NCI-H748 treated with DMSO at 0.1 percent for 48 hours (cell line): ENCODE measurements around the gene CACNA1H.

Experiments
- DNase-seq: peaks from one replicate; lab custom pipeline; 2025; lab: John Stamatoyannopoulos, UW

Gene CACNA1H

GRCh38 chr16:1152651-1153259 is at the start of gene CACNA1H:
TSS of gene CACNA1H (plus strand) at chr16:1153106. CDS start at chr16:1153738, 632 bp downstream.
- no peak for DNase-seq

- DNase-seq, result no peak
These were observed 49.3 kb upstream of the CACNA1H start for GRCh38 chr16:1103636-1103980.

GRCh38 chr16:1105888-1106620 is 46.9 kb upstream of the CACNA1H start:
- peak; percentile 2 for DNase-seq

GRCh38 chr16:1106659-1107058 is 46.2 kb upstream of the CACNA1H start:
- DNase-seq, result no peak

GRCh38 chr16:1107141-1107540 is 45.8 kb upstream of the CACNA1H start:
- no peak for DNase-seq

- DNase-seq, result no peak
These were observed 45.2 kb upstream of the CACNA1H start for GRCh38 chr16:1107731-1108130.

- no peak for DNase-seq
These were observed 44.3 kb upstream of the CACNA1H start for GRCh38 chr16:1108299-1109252.

GRCh38 chr16:1109648-1110047 is 43.3 kb upstream of the CACNA1H start:
- DNase-seq, result no peak

- no peak for DNase-seq
These were observed 40.3 kb upstream of the CACNA1H start for GRCh38 chr16:1112506-1113184.

- DNase-seq, result no peak
These were observed 39.4 kb upstream of the CACNA1H start for GRCh38 chr16:1113489-1113888.

- no peak for DNase-seq
These were observed 38.9 kb upstream of the CACNA1H start for GRCh38 chr16:1113889-1114526.

- no peak for DNase-seq
These were observed 36.2 kb upstream of the CACNA1H start for GRCh38 chr16:1116693-1117077.

GRCh38 chr16:1117176-1117900 is 35.6 kb upstream of the CACNA1H start:
- no peak for DNase-seq

- no peak for DNase-seq
These were observed 35.0 kb upstream of the CACNA1H start for GRCh38 chr16:1117926-1118325.

- no peak for DNase-seq
These were observed 33.8 kb upstream of the CACNA1H start for GRCh38 chr16:1119129-1119528.

GRCh38 chr16:1119766-1120576 is 32.9 kb upstream of the CACNA1H start:
- no peak for DNase-seq

- DNase-seq, result no peak
These were observed 32.3 kb upstream of the CACNA1H start for GRCh38 chr16:1120577-1120941.

- DNase-seq, result no peak
These were observed 31.9 kb upstream of the CACNA1H start for GRCh38 chr16:1121009-1121408.

GRCh38 chr16:1121601-1122397 is 31.1 kb upstream of the CACNA1H start:
- no peak for DNase-seq
